HG03039 (cell line): Measurements from ENCODE around the gene DLGAP1.

Experiments used
- ATAC-seq: cut with Tn5 transposase; IDR thresholded peaks from one replicate; pipeline ENCODE4 v1.9.1; 2021; ENCODE audit warnings: mild to moderate bottlenecking, moderate library complexity; ENCODE audit not compliant: unreplicated experiment

DLGAP1 gene

GRCh38 chr18:3463051-3463450 lies 992.1 kb downstream of the DLGAP1 start:
- no peak for ATAC-seq

GRCh38 chr18:3461704-3462103 lies 993.4 kb downstream of the DLGAP1 start:
- no peak for ATAC-seq

GRCh38 chr18:3460823-3461398 lies 994.2 kb downstream of the DLGAP1 start:
- ATAC-seq: no peak

GRCh38 chr18:3458952-3459853 lies 995.9 kb downstream of the DLGAP1 start:
- ATAC-seq: no peak

GRCh38 chr18:3458378-3458777 lies 996.7 kb downstream of the DLGAP1 start:
- no peak for ATAC-seq

- ATAC-seq: no peak
These were observed 997.8 kb downstream of the DLGAP1 start for GRCh38 chr18:3457261-3457724.

GRCh38 chr18:3456686-3457069 lies 998.4 kb downstream of the DLGAP1 start:
- no peak for ATAC-seq

- ATAC-seq: no peak
These were observed 999.0 kb downstream of the DLGAP1 start for GRCh38 chr18:3455907-3456685.

GRCh38 chr18:3455090-3455635 lies 999.9 kb downstream of the DLGAP1 start:
- ATAC-seq: no peak

- no peak for ATAC-seq
These were observed 1000.6 kb downstream of the DLGAP1 start for GRCh38 chr18:3454365-3455089.

- no peak for ATAC-seq
These were observed 1001.4 kb downstream of the DLGAP1 start for GRCh38 chr18:3453540-3454364.

- no peak for ATAC-seq
These were observed 1002.2 kb downstream of the DLGAP1 start for GRCh38 chr18:3452750-3453539.

GRCh38 chr18:3451989-3452749 lies 1002.9 kb downstream of the DLGAP1 start:
- no peak for ATAC-seq

GRCh38 chr18:3451183-3451988 lies 1003.7 kb downstream of the DLGAP1 start:
- ATAC-seq: no peak

GRCh38 chr18:3450799-3451182 lies 1004.3 kb downstream of the DLGAP1 start:
- no peak for ATAC-seq

GRCh38 chr18:3450012-3450798 lies 1004.9 kb downstream of the DLGAP1 start, which contains the start of gene TGIF1:
TGIF1 (plus strand) TSS chr18:3450172; CDS start chr18:3450490, 318 bp downstream.
- ATAC-seq: no peak
